ENCODE results near the gene FDX2. TPM values are rescaled to one million over a fixed set of nuclear protein-coding genes. Genes with fewer than 3 reads are reported as not detected.

FDX2 gene
- total RNA-seq, 1 donor from 2014 or later: 21.8 TPM

DNA sequence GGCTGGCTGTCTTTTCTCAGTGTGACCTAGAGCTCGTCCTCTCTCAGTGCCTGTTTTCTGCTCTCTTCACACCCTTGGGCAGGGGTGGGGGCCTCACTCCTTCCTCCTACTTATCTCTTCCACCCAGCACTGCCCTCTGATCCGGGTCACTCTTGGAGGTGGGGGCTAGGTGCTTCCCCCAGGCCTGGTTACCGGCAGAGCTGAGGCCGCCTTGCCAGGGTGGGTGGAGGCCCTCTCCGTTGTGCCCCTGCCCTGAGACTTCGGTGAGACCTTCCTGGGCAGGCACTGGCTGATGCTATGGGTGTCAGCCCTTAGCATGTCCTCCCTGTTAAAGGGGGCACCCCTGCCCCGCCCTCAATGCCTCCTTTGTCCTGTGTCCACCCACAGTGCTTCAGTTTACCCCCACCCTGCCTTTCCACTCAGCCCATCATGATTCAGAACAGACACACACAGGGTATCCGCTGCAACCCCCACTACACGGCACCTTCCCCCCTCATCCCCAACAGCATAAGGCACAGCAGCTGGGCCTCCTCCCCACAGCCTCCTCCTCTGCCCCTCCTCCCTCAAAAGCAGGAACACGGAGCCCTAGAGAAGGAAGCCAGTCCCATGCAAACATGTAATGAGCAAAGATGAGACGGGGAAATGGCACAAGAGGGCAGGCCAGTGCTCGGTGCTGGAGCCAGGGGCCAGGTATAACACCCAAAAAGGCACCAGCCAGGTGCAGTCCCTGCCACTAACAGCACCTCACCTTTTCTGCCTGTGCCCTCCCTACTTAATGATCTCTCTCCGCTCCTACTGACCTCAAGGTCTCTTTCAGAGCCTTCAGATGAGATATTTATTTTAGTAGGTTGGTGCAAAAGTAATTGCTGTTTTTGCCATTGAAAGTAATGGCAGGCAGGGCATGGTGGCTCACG, 16.0 kb downstream of the FDX2 start:
- no peak for DNase-seq (ENCODE audit: low spot score)

- no peak for DNase-seq (ENCODE audit: low spot score)
These were observed 19.8 kb downstream of the FDX2 start for GRCh38 chr19:10295847-10296591.

GRCh38 chr19:10295305-10295846, 20.4 kb downstream of the FDX2 start:
- DNase-seq (ENCODE audit: low spot score): no peak

DNA sequence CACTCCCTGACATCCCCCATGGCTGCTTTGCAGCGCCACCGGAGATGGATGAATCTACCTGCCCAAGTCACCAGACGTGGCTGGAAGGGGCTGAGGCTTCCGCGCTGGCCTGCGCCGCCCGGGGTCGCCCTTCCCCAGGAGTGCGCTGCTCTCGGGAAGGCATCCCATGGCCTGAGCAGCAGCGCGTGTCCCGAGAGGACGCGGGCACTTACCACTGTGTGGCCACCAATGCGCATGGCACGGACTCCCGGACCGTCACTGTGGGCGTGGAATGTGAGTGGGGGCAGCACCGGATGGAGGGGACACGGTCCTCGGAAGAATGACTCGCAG, 21.5 kb downstream of the FDX2 start:
- DNase-seq (ENCODE audit: low spot score): no peak

GRCh38 chr19:10293637-10294367, 22.0 kb downstream of the FDX2 start:
- no peak for DNase-seq (ENCODE audit: low spot score)

DNA sequence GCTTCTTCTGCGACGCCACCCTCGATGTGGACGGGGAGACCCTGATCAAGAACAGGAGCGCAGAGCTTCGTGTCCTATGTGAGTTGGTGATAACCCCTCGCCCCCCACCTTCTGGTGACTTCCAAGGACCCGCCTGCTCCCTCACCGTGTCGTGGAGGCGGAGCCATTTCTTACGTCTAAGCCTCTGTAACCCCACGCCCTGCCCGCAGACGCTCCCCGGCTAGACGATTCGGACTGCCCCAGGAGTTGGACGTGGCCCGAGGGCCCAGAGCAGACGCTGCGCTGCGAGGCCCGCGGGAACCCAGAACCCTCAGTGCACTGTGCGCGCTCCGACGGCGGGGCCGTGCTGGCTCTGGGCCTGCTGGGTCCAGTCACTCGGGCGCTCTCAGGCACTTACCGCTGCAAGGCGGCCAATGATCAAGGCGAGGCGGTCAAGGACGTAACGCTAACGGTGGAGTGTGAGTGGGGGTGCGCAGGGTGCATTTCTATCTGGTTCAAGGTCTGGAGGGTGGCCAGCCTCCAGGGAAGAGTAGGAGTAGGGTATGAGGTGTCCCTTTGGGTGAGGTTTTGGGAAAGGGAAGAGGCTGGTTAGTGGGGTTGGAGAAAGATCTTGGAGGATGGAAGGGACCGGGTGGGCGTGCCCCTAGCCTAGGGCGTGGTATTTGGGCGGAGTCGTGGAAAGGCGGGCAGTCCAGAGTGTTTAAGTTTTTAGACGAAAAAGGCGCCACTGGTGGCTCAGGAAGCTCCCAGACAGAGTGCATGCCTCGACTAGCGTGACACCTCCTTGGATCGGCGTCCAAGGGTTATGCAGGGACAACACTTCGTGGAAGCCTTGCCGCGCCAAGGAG, 22.8 kb downstream of the FDX2 start:
- DNase-seq (ENCODE audit: low spot score): no peak

- peak; percentile 76 for DNase-seq (ENCODE audit: low spot score)
These were observed 23.5 kb downstream of the FDX2 start for GRCh38 chr19:10292206-10292788.

DNA sequence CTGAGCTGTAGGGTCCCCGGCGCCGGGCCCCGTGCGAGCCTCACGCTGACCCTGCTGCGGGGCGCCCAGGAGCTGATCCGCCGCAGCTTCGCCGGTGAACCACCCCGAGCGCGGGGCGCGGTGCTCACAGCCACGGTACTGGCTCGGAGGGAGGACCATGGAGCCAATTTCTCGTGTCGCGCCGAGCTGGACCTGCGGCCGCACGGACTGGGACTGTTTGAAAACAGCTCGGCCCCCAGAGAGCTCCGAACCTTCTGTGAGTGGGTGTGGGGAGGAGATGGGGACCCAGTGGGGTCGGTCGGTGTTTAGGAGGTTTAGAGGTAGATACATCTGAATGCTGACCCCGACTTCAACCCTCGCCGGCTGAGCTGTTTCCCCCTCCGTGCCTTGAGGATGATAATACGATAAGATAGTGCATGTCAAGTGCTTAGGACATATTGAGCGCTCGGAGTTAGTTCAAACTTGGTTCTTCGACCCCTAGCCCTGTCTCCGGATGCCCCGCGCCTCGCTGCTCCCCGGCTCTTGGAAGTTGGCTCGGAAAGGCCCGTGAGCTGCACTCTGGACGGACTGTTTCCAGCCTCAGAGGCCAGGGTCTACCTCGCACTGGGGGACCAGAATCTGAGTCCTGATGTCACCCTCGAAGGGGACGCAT, 24.1 kb downstream of the FDX2 start:
- DNase-seq (ENCODE audit: low spot score): no peak

DNA sequence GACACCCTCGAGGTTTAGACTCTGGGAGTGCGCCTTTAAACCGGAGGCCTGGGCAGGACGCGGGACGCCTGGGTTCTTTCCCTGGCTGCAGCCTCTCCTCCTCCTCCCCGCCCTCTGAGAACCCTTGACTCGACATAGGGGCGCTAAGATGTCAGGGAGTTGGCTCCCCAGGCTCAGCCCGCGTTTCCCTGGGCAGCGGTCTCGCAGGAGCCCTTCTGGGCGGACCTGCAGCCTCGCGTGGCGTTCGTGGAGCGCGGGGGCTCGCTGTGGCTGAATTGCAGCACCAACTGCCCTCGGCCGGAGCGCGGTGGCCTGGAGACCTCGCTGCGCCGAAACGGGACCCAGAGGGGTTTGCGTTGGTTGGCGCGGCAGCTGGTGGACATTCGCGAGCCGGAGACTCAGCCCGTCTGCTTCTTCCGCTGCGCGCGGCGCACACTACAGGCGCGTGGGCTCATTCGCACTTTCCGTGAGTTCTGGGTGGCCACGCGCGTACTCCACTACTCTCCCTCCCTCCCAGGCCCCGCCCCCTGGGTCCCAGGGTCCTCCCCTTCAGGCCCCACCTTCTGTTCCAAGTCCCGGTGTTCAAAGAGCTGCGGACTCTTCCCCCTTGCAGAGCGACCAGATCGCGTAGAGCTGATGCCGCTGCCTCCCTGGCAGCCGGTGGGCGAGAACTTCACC, 24.8 kb downstream of the FDX2 start:
- no peak for DNase-seq (ENCODE audit: low spot score)

DNA sequence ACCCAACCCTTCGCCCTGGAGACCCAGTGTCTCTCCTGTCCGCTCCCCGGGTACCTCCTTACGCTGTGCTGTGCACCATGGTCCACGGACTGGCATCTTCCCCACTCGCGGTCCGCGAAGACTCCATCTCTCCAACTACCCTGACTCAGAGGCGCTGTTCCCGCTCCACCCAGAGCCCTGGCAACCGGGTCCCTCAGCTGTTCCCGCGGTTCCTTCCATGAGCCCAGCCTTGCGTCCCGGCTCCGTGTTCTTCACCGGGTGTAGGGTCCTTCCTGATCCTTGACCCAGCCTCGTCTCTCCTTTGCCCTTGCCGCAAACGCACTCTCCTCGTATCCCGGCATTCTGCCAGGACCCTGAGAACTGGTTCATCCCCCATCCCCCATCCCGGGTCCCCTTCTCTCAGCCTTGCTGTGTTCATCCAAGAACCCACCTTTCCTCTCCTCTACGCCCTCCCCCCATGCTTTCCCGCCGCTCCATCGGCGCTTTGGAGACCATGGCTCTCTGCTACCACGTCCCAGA, 25.4 kb downstream of the FDX2 start:
- no peak for DNase-seq (ENCODE audit: low spot score)

GRCh38 chr19:10289836-10290356, 25.9 kb downstream of the FDX2 start, which contains the start of gene ICAM5:
Gene ICAM5, plus strand, starts transcription at chr19:10289952. Its CDS starts 92 bp downstream, at chr19:10290044.
- DNase-seq (ENCODE audit: low spot score): no peak

DNA sequence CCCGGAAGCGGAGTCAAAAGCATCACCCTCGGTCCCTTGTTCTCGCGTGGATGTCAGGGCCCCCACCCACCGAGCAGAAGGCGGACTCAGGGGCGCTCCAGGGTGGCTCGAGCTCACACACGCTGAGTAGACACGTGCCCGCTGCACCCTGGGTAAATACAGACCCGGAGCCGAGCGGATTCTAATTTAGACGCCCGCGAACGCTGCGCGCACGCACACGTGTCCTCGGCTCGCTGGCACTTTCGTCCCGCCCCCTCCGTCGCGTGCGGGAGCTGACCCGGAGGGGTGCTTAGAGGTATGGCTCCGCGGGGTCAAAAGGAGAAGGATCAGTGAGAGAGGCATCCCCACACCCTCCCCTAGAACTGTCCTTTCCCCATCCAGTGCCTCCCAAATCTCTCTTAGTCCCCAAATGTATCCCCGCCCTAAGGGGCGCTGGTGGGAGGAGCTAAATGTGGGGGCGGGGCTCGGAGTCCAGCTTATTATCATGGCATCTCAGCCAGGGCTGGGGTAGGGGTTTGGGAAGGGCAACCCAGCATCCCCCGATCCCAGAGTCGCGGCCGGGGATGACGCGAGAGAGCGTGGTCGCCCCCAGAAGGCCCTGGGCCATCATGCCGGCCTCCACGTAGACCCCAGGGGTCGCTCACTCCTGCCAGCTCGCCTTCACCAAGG, 26.5 kb downstream of the FDX2 start:
- no peak for DNase-seq (ENCODE audit: low spot score)

DNA sequence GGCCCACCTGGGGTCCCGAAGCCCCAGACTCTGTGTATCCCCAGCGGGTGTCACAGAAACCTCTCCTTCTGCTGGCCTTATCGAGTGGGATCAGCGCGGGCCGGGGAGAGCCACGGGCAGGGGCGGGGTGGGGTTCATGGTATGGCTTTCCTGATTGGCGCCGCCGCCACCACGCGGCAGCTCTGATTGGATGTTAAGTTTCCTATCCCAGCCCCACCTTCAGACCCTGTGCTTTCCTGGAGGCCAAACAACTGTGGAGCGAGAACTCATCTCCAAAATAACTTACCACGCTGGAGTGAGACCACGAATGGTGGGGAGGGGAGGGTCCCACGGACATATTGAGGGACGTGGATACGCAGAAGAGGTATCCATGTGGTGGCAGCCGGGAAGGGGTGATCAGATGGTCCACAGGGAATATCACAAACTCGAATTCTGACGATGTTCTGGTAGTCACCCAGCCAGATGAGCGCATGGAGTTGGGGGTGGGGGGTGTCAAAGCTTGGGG, 27.1 kb downstream of the FDX2 start:
- DNase-seq (ENCODE audit: low spot score): no peak

- DNase-seq (ENCODE audit: low spot score): no peak
These were observed 28.7 kb downstream of the FDX2 start, which contains the start of gene ICAM4 for GRCh38 chr19:10286803-10287737. Gene ICAM4, plus strand, starts transcription at chr19:10286955. Its CDS starts 58 bp downstream, at chr19:10287013.

GRCh38 chr19:10285393-10285792, 30.4 kb downstream of the FDX2 start:
- DNase-seq (ENCODE audit: low spot score): no peak

- no peak for DNase-seq (ENCODE audit: low spot score)
These were observed 30.9 kb downstream of the FDX2 start for GRCh38 chr19:10284960-10285278.
